Testis (tissue), 2 donors: ENCODE data around the gene TYW1B.
"Not testable (repeated sequence)": the region's sequence is repeated elsewhere in the genome, so short reads cannot be mapped to it uniquely, and the experiment has no call there.

ENCODE experiments used
- CTCF ChIP-seq, 3 experiments: fragments of 450-650 bp in 2 of 3; fragments of 200-600 bp in 1 of 3; sonication (generic) in 1 of 3; IDR thresholded peaks; one replicate each; pipeline ENCODE4 v1.5.1; 2016 to 2019; ENCODE audit warnings: antibody characterized with exemption in 3 of 3, mild to moderate bottlenecking in 2 of 3, moderate library complexity in 1 of 3
- POLR2A ChIP-seq: fragments of 450-650 bp; IDR thresholded peaks from one replicate; pipeline ENCODE4 v1.6.1; 2017; ENCODE audit warnings: antibody characterized with exemption, mild to moderate bottlenecking, moderate library complexity

- TF ChIP-seq CTCF (IDR thresholded peaks at IDR 0.05); POLR2A: not testable (repeated sequence)
Observed at GRCh38 chr7:72635273-72635908, 192.6 kb downstream of the TYW1B start.
